HG03045 (cell line): ENCODE data around the gene CRACR2A.

Experiments
- ATAC-seq: cut with Tn5 transposase; IDR thresholded peaks from one replicate; pipeline ENCODE4 v1.9.1; 2021; ENCODE audit warnings: mild to moderate bottlenecking, moderate library complexity; ENCODE audit not compliant: unreplicated experiment

The CRACR2A gene

DNA sequence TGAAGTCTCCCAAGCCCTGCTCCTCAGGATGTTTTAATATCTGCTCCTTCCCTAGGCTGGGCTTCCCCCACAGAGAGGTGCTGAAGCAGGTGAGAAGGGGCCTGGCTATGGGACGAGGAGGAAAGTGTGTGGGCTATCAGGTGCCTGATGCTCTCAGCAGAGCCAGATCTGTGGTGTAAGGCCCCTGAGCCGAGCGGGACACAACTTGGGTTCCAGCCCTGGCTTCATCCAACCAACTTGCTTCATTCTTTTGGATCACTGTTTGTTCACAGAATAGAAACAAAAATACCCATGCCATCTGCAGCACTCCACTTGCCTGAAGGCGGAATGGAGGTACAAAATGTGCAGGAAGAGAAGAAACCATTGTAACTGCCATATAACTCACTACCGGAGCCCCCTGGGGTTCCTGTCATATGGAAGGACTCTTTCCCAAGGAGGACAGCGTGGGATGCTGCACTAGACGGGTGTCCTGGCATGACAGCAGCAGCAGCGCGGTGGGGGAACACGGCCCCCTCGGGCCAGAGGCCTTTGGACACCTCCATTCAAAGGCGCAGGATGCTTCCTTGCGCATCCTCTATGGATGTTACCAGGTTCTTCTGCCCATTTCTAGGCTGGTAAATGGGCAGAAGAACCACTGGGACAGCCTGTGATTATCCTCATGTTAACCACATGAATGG is 95.8 kb downstream of the CRACR2A start:
- ATAC-seq: no peak

DNA sequence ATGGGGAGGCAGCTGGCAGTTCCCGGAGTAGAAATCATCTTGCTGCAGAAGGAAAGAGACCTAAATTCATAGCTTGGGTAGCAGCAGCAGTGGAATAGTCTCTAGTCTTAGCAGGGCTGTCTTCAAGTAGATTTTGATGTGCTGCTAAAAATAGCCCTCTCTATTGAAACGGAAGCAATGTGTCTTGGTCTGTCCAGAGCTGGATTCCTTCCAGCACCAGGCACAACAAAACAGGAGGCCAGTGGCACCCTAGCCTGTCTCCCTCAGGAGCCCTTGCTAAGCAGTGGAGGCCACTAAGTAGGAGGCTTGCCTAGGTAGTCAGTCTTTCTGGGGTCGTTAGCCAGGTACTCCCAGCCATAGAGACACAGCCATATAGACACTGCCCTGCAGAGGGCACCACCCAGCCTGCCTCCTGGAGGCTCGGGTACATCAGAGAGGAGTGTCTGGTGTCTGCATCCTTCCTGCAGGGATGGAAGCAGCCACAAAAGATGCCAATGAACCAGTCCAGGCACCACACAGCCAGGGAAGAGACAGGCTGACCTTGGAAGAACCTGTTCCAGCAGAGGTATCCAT is 97.5 kb downstream of the CRACR2A start:
- no peak for ATAC-seq

DNA sequence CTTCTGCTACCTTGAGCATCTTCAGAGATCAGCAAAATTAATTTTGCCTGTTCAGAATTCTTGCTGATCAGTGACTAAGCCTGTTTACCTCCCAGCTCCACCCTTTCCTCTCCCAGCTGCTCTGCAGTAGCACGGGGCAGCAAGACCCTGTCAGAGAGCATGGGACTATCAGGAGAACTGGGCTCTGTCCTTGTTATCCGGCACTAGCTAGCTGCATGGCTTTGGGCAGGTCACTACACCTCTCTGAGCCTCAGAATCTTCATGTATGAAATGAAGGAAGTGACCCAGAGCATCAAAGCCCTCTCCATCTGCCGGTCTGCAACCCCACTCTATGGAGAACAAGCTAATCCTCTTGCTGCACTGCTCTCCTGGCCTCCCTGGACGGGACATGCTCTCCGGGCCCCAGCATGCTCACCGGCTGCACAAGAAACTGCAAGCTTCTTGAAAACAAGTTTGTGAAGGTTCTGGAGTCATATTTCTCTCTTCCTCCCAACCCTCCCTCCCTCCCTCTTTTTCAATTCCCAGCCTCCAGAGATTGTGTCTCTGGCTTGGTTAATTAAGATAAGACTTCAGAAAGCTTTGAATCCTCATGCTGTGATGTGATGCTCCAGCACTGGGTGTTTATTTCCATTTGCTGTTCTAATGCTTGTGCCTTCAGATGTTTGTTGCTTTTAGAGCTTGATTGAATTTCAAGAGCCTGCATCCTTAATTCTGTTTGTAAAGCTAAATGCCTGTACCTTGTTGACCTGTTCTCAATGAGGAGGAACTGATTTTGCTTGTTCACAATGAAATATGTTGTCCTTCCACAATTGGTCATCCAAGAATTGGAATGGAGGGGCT is 101.1 kb downstream of the CRACR2A start:
- no peak for ATAC-seq

DNA sequence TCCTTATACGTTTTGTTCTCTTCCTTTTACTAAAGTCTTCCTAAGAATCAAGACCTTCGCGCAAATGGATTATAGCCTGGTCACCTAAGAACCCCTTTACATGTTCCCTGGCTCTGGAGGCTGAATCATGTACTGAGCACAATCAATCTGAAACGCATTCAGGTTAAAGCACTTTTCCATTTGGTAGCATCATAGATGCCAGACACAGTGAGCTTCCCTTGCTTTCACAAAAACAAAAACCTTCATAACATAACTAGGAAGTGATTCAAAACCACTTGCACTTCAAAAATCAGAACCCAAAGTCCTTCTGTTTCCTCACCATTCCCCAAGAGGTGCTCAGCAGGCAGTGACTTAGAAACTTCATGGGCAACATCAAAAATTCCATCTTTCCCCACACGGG is 105.4 kb downstream of the CRACR2A start:
- no peak for ATAC-seq

DNA sequence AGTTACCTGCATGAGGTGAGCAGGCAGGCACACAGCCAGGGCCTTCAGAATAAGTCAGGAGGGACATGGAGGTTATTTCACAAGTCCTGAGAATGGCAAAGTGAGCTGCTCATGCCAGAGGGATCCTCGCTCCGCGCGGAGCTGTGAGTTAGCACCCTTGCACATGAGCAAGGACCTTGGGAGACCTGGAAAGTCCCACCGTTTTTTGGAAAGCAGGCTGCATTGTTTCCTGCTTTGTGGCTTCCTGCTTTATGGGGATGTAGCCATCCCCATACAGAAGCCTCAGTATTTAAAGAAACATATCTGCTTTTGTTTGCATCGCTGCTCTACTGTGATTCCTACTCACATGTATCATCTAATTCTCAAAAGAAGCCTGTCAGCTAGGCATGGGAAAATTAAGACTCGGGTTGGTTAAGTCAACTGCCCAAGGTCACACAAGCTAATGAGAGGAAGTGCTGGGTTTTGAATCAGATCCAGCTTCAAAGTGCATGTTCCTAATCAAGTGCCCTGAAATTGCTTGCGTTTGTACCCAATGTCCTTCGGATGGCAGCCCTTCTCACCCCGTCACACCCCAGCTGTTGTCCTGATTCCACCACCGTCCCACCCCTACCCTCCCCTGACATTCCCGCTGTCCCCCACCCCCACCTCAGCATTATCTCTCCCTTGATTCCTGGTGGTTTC is 106.2 kb downstream of the CRACR2A start:
- ATAC-seq: no peak

DNA sequence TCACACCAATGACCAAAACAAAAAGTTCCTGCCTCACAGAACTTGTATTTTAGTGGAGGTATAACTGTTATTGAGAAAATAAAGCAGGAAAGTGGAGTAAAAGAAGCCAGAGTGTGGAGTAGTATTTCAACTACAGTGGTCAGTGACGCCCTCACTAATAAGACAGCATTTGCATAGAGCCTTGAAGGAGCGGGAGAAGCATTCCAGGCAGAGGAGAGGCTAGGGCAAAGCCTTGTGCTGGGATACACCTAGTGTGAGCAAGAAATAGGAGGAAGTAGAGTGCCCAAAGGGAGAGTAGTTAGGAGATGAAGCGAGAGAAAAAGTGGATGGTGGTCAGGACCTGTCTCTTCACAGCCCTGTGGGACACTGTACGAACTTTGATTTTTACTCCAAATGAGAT is 107.8 kb downstream of the CRACR2A start:
- no peak for ATAC-seq

DNA sequence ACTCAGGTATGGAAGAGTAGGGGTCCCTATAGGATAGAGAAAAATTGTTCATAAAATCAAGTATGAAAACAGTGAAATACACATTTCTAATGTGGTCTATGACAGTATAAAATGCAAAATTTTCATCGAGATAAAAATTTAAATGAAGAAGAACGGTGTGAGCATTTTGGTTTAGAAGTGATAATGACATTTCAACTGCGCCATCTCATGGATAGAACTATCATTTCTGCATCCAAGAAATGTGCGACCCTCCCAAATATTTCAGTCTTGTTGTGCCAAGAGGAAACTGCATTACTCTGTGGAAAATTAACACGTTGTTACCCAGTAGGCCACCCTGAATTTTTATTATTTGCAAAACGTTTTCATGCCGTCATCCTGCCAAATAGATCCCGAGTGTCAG is 108.8 kb downstream of the CRACR2A start:
- ATAC-seq: no peak

DNA sequence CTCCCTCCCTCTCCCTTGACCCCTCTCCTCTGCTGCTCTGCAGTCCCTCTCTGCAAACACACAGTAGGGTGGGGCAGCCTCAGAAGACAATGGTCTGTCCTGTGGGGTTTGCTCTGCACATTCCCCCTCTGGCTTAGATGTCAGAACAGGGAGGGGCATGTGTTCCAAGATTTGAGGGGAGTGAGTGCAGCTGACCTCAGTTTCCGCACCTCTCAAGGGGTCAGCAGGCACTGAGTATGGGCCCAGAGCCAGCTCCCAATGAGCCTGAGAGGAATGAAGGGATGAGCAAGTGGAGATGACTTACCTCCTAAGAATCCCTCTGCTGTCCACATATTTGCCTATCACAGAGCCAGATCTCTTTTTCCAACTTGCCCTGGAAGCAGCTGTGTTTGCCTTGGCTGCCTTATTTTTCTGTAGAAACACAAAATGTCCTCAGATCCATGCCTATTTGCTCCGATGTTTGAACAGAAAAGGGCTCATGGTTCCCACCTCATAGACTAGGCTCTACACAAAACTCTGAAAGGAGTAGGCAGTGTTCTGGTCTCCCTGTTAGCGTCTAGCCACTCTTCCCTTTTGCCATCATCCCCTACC is 111.4 kb downstream of the CRACR2A start:
- no peak for ATAC-seq

DNA sequence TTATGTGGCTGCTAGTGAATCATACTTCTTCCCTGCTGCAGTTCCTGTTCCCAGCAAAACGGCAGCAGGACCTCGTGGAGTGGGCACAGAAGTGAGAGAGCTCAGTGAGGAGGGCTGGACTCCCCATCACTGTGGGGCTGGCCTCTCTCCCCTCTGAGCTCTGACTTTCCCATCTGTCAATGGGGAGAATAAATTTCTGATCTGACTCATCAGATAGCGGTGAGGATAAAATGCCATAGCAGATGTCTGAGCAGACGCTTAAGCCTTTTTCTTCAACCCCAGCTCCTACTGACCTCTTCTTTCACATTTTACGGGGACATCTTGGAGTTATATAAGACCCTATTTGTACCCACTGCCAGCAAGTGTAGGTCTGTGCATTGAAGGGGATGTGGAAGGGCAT is 116.6 kb downstream of the CRACR2A start:
- no peak for ATAC-seq

DNA sequence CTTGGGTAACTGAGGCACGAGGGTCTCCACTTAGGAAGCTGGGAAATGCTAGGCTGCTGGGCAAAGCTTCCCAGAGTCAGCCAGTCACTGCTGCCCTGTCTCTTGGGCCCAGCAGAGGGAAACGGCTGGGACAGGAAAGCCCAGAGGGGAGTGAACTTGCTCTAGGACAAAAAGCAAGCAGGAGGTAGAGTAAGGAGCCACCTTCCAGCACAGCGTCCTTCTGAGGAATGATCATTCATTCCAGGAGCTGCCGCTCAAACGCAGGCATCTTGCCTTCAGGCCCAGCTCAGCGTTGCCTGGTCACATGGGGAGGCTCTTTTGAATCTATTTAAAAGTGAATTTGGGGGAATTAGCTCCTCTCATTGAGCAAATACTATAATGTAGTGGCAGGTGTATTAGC is 118.6 kb downstream of the CRACR2A start:
- ATAC-seq: no peak

DNA sequence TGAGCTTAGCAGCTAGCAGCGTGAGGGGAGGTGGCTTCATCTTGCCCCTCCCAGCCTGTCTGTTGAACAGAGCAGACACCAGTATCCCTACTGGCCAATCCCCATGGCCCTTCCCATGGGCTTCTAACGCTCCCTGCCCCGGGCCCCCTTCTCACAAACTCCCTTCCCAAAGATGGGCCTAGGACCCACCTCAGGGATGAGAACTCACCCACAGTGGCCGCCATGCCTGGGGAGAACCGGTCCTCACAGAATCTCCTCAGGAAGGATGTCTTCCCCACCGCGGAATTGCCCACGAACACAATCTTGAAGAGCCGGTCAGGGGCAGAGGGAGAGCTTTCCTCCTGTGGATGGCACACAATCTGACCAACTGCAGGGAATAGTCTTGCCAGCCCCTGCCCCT is 119.5 kb downstream of the CRACR2A start:
- no peak for ATAC-seq

DNA sequence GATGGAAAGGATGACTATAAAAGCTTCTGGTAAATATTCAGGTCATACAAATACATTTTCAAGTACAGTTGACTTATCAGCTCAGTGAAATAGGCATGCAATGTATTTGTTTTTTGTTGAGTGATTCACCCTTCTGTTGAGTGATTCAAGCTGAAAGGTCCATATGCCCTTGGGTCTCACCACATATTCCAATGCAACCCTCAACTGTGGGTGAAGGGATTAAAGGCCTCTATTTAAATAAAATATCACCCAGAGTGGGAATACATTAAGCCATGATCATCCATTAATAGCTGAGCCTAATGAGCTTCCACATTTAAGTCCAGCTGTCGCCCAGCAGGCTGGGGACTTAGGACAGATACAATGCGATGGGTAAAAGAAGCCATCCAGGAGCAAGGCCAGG is 120.2 kb downstream of the CRACR2A start:
- no peak for ATAC-seq

DNA sequence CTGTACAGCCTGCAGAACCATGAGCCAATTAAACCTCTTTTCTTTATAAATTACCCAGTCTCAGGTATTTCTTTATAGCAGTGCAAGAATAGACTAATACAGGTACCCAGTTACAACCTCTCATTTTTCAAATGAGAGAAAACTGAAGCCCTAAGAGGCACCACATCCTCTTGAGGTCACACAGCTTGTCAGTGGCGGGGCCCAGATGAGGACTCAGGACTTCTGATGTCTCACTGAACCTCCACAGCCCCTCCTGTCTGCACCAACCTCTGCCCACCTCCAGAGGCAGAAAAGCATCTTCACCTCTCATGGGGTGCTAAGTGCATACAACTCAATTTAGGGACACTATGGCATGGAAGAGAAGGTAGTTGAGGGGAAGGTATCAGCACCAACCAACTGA is 120.7 kb downstream of the CRACR2A start:
- ATAC-seq: no peak

DNA sequence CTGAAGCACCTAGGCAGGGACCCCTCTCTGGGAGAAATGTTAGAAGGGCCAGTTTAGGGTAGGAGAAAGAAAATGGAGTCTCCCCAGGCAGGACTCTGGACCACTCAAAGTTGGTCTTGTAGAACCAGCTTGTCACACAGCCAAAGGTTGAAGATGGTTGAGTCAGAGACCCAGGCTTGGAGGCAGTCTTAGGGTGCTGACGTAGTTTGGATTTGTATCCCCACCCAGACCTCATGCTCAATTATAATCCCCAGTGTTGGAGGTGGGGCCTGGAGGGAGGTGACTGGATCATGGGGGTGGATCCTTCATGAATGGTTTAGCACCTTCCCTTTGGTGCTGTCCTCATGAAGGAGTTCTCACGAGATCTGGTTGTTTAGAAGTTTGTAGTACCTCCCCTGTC is 121.2 kb downstream of the CRACR2A start:
- no peak for ATAC-seq

DNA sequence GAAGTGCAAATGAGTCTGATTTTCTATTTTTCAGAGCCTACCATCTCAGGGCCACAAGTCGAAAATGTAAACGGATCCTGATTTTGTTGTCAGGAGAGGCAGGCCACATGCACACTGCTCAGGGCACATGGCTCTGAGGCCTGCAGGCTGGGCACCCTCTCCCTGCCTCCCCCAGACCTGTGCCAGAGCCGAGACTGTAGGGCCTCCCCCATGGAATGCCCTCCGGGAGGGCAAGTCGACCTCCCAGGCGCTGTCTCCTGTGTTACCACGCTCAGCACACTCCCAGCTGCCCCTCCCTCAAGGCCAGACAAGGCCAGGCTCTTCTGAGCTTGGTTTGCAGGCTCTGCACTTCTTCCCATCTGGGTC is 121.7 kb downstream of the CRACR2A start:
- no peak for ATAC-seq

DNA sequence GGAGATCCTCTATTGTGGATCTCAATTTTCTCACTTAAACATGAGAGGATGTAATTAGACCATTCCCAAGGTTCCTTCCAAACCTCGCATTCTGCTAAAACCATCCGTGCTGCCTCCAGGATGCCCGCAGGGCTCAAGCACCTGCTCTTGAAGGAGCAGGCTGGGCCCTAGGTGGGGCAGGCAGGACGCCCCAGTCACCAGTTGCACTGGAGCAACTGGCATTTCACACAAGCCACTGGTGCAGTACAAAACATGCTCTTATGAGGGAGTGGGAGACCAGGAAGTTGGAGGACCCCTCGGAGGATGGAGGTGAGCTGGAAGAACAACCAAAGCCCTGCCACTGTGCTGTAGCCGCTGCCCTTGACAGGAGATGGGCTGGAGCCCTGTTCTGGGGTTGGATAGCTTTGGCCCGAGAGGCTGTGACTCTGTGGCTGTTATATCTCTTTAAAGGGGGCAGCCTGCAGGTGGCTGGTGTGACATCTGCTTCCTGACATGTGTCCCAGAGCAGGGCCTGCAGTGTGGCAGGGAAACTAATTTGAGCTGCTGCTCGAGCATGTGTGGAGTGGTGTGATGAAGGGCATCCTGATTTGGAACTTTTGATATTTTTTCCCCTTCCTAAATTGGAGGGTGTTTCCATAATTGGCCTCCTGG is 122.2 kb downstream of the CRACR2A start:
- ATAC-seq: no peak

DNA sequence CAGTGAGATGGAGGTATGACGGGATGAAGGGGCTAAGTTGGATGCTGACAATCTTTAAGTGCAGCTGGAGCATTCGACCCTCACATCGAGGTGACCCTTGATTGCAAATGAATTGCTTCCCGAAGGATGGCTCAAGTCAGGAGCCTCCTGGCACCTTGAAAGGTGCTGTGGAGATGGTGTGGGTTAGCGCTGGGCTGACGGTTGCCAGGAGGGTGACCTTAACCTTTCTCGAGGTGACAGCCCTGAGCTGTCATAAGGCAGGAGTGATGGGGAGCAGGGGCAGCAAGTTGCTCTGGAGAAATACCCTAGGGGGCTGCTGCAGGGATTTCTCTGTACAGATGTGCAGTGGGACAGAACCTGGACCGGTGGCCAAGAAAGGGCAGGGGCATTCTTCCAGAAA is 122.8 kb downstream of the CRACR2A start:
- no peak for ATAC-seq

DNA sequence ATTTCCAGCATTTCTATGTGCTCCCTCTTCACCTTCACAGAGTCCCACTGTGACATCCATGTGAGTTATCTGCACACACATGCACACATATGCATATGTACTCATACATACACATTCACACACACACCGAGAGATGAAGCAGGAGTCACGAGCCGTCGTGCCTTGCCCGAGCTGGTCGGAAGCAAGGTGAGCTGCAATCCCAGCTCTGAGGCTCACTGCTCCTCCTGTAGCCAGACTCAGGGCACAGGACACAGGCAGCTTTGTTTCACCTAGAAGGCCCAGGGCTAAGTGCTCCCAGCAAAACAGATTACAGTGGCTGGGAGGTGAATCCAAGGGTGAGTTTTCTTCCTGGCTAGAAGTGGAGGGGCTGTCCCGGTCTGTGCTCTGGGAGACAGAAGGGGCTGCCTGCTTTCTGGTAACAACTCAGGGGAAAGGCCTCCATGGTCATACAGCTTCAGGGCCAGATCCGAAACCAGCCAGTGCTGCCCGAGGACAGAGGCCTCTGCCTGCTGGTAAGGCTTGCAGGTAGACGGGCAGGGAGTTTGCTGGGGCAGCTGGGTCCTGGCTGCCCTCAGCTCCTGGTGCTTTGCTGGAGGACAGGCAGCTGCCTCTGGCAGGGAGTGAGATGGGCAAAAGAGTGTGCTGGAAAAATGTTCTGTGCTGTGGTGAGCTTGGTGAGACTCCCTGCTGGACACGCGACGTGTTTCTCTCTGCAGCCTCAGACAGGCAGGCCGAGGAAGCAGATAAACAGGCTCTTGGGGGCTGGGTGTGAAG is 123.7 kb downstream of the CRACR2A start:
- no peak for ATAC-seq

DNA sequence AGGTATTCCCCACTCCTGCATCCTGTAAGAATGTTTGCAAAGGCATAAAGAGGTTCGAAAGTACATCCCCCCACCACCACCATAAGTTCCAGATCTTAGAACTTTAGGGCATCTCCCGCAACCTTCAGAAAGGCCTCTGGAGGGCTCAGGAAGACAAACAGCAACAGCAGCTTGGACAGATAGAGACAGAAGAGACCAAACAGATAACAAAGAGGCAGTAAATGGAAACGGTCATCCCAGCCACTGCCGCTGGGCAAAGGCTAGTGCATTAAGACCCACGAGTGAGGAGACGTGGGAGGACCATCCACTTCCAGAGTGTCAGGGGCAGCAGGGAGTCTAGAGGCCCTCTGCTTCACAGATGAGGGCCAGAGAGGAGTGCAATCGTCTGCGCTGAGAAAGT is 124.3 kb downstream of the CRACR2A start:
- ATAC-seq: no peak

DNA sequence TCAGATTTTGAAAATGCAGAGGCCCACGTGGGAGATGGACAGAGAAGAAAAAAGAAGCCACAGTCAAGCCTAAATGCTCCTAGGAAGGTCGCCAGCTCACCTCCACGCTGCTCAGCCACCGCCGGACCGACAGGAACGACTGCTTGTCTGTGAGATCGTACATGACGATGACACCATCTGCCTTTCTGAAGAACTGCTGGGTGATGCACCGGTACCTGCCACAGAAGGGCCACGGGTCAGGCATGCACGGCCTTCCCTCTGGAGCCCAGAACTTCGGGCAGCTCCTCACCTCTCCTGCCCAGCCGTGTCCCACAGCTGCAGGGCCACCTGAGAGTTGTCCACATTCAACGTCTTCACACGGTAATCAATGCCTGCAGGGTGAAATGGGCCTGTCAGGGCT is 125.6 kb downstream of the CRACR2A start:
- ATAC-seq: no peak
